Naive thymus-derived CD8-positive, alpha-beta T cell (primary cell): ENCODE measurements around the gene EMP2. TPM values are rescaled to one million over a fixed set of nuclear protein-coding genes. Genes with fewer than 3 reads are reported as not detected.

ENCODE experiments used
- ATAC-seq, 2 donors: fragments of 150-1000 bp; cut with Tn5 transposase in 1 of 2; sonication (Bioruptor Pico), chemical (Tn5 transposase) in 1 of 2; 1 replicate in 1 of 2; 2 replicates in 1 of 2; pipeline ENCODE4 v1.10.0; 2021; ENCODE audit warnings: mild to moderate bottlenecking in 2 of 2, moderate library complexity in 2 of 2
- POLR2A ChIA-PET: fragments of 350-600 bp; sonication (Branson Sonifier 250); formaldehyde crosslinking; loops from one replicate; lab custom pipeline; 2021; ENCODE audit warnings: antibody characterized with exemption; lab: Charles Lee
- DNase-seq, 10 donors: peaks; one replicate each; pipeline versions ENCODE4 v3.0.0 to v3.0.0-alpha.2; 2020 to 2022
- H3K27ac Mint-ChIP-seq, 10 donors: one replicate each; pipeline ENCODE4 v1.8.0; 2020 to 2022; ENCODE audit warnings: mild to moderate bottlenecking in 10 of 10, mixed read lengths in 10 of 10, moderate library complexity in 4 of 10, inconsistent platforms in 1 of 10
- H3K27me3 Mint-ChIP-seq, 5 donors: one replicate each; pipeline ENCODE4 v1.8.0; 2021 to 2022; ENCODE audit warnings: mixed read lengths in 5 of 5
- H3K36me3 Mint-ChIP-seq, 3 donors: one replicate each; pipeline ENCODE4 v1.8.0; 2020 to 2022; ENCODE audit warnings: mixed read lengths in 3 of 3, mild to moderate bottlenecking in 2 of 3, inconsistent platforms in 1 of 3
- H3K4me1 Mint-ChIP-seq, 4 donors: one replicate each; pipeline ENCODE4 v1.8.0; 2021 to 2022; ENCODE audit warnings: mixed read lengths in 4 of 4
- H3K4me3 Mint-ChIP-seq, 10 donors: one replicate each; pipeline ENCODE4 v1.8.0; 2020 to 2022; ENCODE audit warnings: mild to moderate bottlenecking in 10 of 10, mixed read lengths in 10 of 10, moderate library complexity in 6 of 10, inconsistent platforms in 1 of 10
- H3K9me3 Mint-ChIP-seq, 9 donors: one replicate each; pipeline ENCODE4 v1.8.0; 2020 to 2022; ENCODE audit warnings: mixed read lengths in 9 of 9, mild to moderate bottlenecking in 3 of 9, inconsistent platforms in 1 of 9, moderate library complexity in 1 of 9
- polyA plus RNA-seq, 3 donors: library from polyadenylated mRNA; unstranded; fragments of 300-500 nt; fragmentation: Illumina TruSeq; gene quantifications; one replicate each; pipeline ENCODE4 v1.2.3, GENCODE V29; 2021
- total RNA-seq, 8 experiments: library from RNA in 2 of 8; stranded (reverse) in 2 of 8; gene quantifications; one replicate each; pipeline ENCODE4 v1.2.3 and lab custom pipeline; 2021 to 2026

The EMP2 gene
- total and polyA plus RNA-seq, 5 experiments from 2014 or later: not detected

- peaks cover 6 to 37% (median 23%) of the 10 kb centered on the region in 5 donors for H3K27me3 Mint-ChIP-seq
- DNase-seq: no peak
- POLR2A ChIA-PET: no interaction called here
- H3K4me3 Mint-ChIP-seq: no peak overlapping the region
- peaks cover 0 to 4% (median under 1%) of the 10 kb centered on the region in 4 donors for H3K4me1 Mint-ChIP-seq
- ATAC-seq: no peak
- H3K27ac Mint-ChIP-seq: peak overlapping the region in 1 of 10 donors; percentile 2
- H3K9me3 Mint-ChIP-seq: no peaks in the 10 kb centered on the region
- no peaks in the 10 kb centered on the region for H3K36me3 Mint-ChIP-seq
Observed at GRCh38 chr16:10617662-10618420, 37.4 kb upstream of the EMP2 start.

GRCh38 chr16:10616756-10617640 is 36.6 kb upstream of the EMP2 start:
- peaks cover 6 to 37% (median 23%) of the 10 kb centered on the region in 5 donors for H3K27me3 Mint-ChIP-seq
- no peaks in the 10 kb centered on the region for H3K9me3 Mint-ChIP-seq
- H3K4me1 Mint-ChIP-seq: peaks cover 0 to 4% (median under 1%) of the 10 kb centered on the region in 4 donors
- no peak for DNase-seq
- no peak overlapping the region for H3K27ac Mint-ChIP-seq
- POLR2A ChIA-PET: no interaction called here
- H3K36me3 Mint-ChIP-seq: no peaks in the 10 kb centered on the region
- H3K4me3 Mint-ChIP-seq: no peak overlapping the region
- ATAC-seq: no peak

GRCh38 chr16:10616419-10616755 is 36.0 kb upstream of the EMP2 start:
- Mint-ChIP-seq H3K36me3 (no peaks in the 10 kb centered on the region), H3K4me1 (peaks cover 0 to 4% (median under 1%) of the 10 kb centered on the region in 4 donors), H3K27ac (no peak overlapping the region), H3K4me3 (no peak overlapping the region), H3K9me3 (no peaks in the 10 kb centered on the region), H3K27me3 (peaks cover 6 to 37% (median 23%) of the 10 kb centered on the region in 5 donors)
- ATAC-seq (no peak), DNase-seq (no peak)
- POLR2A ChIA-PET: no interaction called here

- no peak for ATAC-seq
- no peak for DNase-seq
- no peaks in the 10 kb centered on the region for H3K9me3 Mint-ChIP-seq
- H3K27me3 Mint-ChIP-seq: peaks cover 6 to 32% (median 18%) of the 10 kb centered on the region in 5 donors
- H3K36me3 Mint-ChIP-seq: no peaks in the 10 kb centered on the region
- POLR2A ChIA-PET: no interaction called here
- no peak overlapping the region for H3K4me3 Mint-ChIP-seq
- peaks cover 0 to 4% (median under 1%) of the 10 kb centered on the region in 4 donors for H3K4me1 Mint-ChIP-seq
- H3K27ac Mint-ChIP-seq: no peak overlapping the region
Observed at GRCh38 chr16:10614685-10615084, 34.3 kb upstream of the EMP2 start.

- no peaks in the 10 kb centered on the region for H3K36me3 Mint-ChIP-seq
- H3K27me3 Mint-ChIP-seq: peaks cover 6 to 26% (median 14%) of the 10 kb centered on the region in 5 donors
- DNase-seq (no peak), ATAC-seq (no peak)
- H3K27ac Mint-ChIP-seq: no peak overlapping the region
- no peaks in the 10 kb centered on the region for H3K9me3 Mint-ChIP-seq
- POLR2A ChIA-PET: no interaction called here
- peaks cover 0 to 4% (median 0%) of the 10 kb centered on the region in 4 donors for H3K4me1 Mint-ChIP-seq
- no peak overlapping the region for H3K4me3 Mint-ChIP-seq
Observed at GRCh38 chr16:10613785-10614485, 33.5 kb upstream of the EMP2 start.

DNA sequence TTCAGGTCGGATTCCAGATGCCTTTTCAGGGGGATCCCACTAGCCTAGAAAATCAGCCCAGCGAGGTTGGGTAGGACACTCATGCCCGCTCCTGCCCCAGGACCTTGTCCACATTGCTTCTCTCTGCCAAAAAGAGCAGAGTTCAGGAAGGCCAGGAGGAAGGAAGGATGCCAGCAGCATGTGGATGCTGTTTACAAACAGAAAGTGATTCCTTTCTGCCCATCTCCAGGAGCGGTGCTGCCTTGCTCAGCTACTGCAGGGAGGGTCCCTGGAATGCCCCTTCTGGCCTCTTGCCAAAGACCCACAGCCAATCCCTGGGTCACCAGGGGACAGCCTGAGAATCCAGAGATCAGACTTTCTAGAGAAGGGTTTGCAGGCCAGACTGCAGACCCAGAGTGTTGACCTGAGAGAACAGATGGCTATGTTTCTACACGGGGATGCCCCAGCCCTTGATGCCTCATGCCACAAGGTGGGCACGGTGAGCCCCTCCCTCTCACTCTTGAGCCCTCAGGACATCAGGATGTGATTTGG is 32.3 kb upstream of the EMP2 start:
- POLR2A ChIA-PET: no interaction called here
- ATAC-seq (no peak), DNase-seq (no peak)
- no peaks in the 10 kb centered on the region for H3K36me3 Mint-ChIP-seq
- no peak overlapping the region for H3K4me3 Mint-ChIP-seq
- H3K27ac Mint-ChIP-seq: no peak overlapping the region
- H3K27me3 Mint-ChIP-seq: peaks cover 2 to 14% (median 8%) of the 10 kb centered on the region in 5 donors
- H3K4me1 Mint-ChIP-seq: peaks cover 0 to 4% (median 0%) of the 10 kb centered on the region in 4 donors
- no peaks in the 10 kb centered on the region for H3K9me3 Mint-ChIP-seq

- H3K27me3 Mint-ChIP-seq: peaks cover 4 to 9% (median 6%) of the 10 kb centered on the region in 5 donors
Observed at GRCh38 chr16:10611825-10612342, 31.5 kb upstream of the EMP2 start.

GRCh38 chr16:10610499-10611184 is 30.2 kb upstream of the EMP2 start:
- no peak for DNase-seq
- H3K4me1 Mint-ChIP-seq: peaks cover 0 to 4% (median 0%) of the 10 kb centered on the region in 4 donors
- POLR2A ChIA-PET: no interaction called here

More at GRCh38 chr16:10611825-10612342, 31.5 kb upstream of the EMP2 start:
- Mint-ChIP-seq H3K4me1 (peaks cover 0 to 4% (median 0%) of the 10 kb centered on the region in 4 donors), H3K27ac (no peak overlapping the region), H3K4me3 (no peak overlapping the region), H3K9me3 (no peaks in the 10 kb centered on the region), H3K36me3 (no peaks in the 10 kb centered on the region)
- DNase-seq (no peak), ATAC-seq (no peak)
- POLR2A ChIA-PET: no interaction called here

GRCh38 chr16:10609402-10609774 is 29.0 kb upstream of the EMP2 start:
- H3K4me3 Mint-ChIP-seq: no peak overlapping the region
- POLR2A ChIA-PET: no interaction called here
- H3K27me3 Mint-ChIP-seq: peaks cover 3 to 18% (median 6%) of the 10 kb centered on the region in 5 donors
- no peak for ATAC-seq
- no peak overlapping the region for H3K27ac Mint-ChIP-seq
- DNase-seq: no peak
- H3K36me3 Mint-ChIP-seq: no peaks in the 10 kb centered on the region
- no peaks in the 10 kb centered on the region for H3K9me3 Mint-ChIP-seq
- peaks cover 0 to 4% (median 0%) of the 10 kb centered on the region in 4 donors for H3K4me1 Mint-ChIP-seq

More at GRCh38 chr16:10610499-10611184, 30.2 kb upstream of the EMP2 start:
- peak overlapping the region in 1 of 10 donors; percentile 37 for H3K27ac Mint-ChIP-seq
- H3K36me3 Mint-ChIP-seq: no peaks in the 10 kb centered on the region
- no peaks in the 10 kb centered on the region for H3K9me3 Mint-ChIP-seq
- H3K27me3 Mint-ChIP-seq: peaks cover 2 to 18% (median 6%) of the 10 kb centered on the region in 5 donors
- H3K4me3 Mint-ChIP-seq: no peak overlapping the region
- ATAC-seq: no peak

DNA sequence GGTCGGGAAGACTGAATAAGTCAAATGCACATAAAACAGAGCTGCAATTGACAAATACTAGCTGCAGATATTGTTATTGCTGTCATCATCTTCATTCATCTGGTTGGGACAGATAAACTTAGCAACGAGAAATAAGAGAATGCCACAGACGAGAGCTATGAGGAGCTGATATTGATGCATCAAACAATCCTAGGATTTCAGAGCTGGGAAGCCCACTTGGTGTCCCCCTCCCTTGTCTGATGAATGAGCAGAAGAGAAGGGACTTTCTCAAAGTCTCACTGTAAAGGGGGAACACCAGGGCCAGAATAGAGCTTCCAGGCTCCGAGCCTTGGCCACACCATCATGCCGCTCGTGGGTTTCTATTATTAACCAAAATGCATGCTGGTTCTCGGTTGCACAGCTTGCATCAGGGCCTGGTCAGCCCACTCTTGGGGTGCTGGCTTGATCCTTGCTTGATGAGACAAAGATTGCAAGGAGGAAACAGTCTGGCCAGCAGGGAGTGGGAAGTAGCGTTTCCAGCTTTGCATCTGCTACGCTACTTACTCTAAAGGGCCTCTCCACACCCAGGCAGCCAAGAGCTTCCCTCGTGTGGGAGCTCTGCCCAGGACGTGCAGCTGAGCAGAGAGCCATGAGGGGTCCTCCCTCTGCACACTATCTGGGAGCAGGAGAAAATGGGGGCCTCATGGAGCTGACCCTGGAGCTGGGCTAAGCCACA is 28.4 kb upstream of the EMP2 start:
- POLR2A ChIA-PET: no interaction called here
- Mint-ChIP-seq H3K27me3 (peaks cover 4 to 21% (median 6%) of the 10 kb centered on the region in 5 donors), H3K4me1 (peaks cover 0 to 3% (median 0%) of the 10 kb centered on the region in 4 donors), H3K4me3 (no peak overlapping the region), H3K36me3 (no peaks in the 10 kb centered on the region), H3K9me3 (no peaks in the 10 kb centered on the region), H3K27ac (peak overlapping the region in 1 of 10 donors; percentile 78)
- no peak for DNase-seq
- no peak for ATAC-seq

DNA sequence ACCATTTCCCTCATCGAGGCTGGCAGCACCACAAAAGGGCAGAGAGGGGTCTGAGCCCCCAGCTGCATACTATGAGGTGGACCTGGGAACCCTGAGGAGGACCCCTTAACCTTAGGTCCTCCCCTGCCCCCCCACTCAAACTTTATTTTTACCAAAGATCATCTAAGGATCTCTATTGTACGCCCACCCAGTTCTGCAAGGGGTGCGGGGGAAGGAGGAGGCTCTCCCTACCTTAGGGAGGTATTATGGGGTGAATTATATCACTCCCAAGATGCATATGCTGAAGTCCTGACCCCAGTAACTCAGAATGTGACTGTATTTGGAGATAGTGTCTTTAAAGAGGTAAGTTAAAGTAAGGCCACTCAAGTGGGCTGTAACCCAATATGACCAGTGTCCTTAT is 26.8 kb upstream of the EMP2 start:
- H3K36me3 Mint-ChIP-seq: no peaks in the 10 kb centered on the region
- ATAC-seq (no peak), DNase-seq (no peak)
- POLR2A ChIA-PET: no interaction called here
- no peak overlapping the region for H3K4me3 Mint-ChIP-seq
- no peaks in the 10 kb centered on the region for H3K4me1 Mint-ChIP-seq
- H3K27ac Mint-ChIP-seq: peak overlapping the region in 1 of 10 donors; percentile 23
- peaks cover 4 to 26% (median 6%) of the 10 kb centered on the region in 5 donors for H3K27me3 Mint-ChIP-seq
- no peaks in the 10 kb centered on the region for H3K9me3 Mint-ChIP-seq
